Activated CD4-positive, alpha-beta T cell treated with anti-CD3 and anti-CD28 coated beads for 48 hours (primary cell): ENCODE results near the gene TMEM11.

ENCODE experiments used
- DNase-seq: peaks from one replicate; pipeline ENCODE4 v3.0.0-alpha.2; 2020

Gene TMEM11

DNA sequence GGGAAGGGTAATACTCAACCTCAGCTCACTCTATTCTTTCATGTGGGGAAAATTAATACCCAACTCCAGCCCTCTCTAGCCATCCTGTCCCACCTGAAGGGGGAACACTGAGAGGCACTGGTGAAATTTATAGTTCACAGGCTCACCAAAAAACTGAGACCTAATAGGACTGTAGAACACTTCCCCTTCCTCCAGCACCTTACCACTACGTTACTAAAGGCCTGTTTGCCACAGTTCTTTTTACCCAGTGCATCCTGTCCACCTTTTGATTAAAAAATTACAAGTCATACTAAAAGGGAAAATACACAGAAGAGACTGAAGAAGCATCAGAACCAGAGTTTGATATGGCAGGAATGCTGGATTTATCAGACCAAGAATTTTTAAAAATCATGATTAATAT lies 61.2 kb downstream of the TMEM11 start:
- DNase-seq = no peak

DNA sequence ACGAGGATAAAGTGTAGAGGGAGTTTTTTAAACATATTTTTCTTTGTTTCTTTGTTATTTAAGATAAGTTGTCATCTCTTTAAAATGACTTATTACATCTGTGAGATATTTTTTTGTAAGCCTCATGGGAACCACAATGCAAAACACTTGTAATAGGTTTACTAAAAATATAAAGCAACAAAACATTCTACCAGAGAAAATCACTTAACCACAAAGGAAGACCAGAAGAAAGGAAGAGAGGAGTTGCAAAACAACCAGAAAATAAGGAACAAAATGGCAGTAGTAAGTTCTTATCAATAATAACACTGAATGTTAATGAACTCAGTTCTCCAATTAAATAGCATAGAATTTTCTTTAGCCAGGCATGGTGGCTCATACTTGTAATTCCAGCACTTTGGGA lies 64.3 kb downstream of the TMEM11 start:
- no peak for DNase-seq
